Sigmoid colon (tissue), 4 donors: ENCODE data around the gene MCM9.

Source experiments
- CTCF ChIP-seq, 4 experiments: fragments of 450-650 bp in 3 of 4; fragments of 200-600 bp in 1 of 4; IDR thresholded peaks; one replicate each; pipeline ENCODE4 v1.5.1; 2016 to 2019; ENCODE audit warnings: antibody characterized with exemption in 4 of 4, mild to moderate bottlenecking in 3 of 4, moderate library complexity in 2 of 4
- EP300 ChIP-seq, 4 donors: sonication (generic); formaldehyde crosslinking; IDR thresholded peaks; one replicate each; pipeline ENCODE4 v1.6.1; 2017; ENCODE audit warnings: antibody characterized with exemption in 4 of 4
- POLR2A ChIP-seq, 2 donors: fragments of 450-650 bp; IDR thresholded peaks; one replicate each; pipeline ENCODE4 v1.6.1; 2016; ENCODE audit warnings: antibody characterized with exemption in 2 of 2, mild to moderate bottlenecking in 2 of 2, moderate library complexity in 2 of 2
- POLR2AphosphoS5 ChIP-seq, 4 donors: sonication (generic); formaldehyde crosslinking; IDR thresholded peaks; one replicate each; pipeline ENCODE4 v1.6.1; 2017; ENCODE audit warnings: antibody characterized with exemption in 4 of 4

GRCh38 chr6:118764766-118765165 is 170.2 kb downstream of the MCM9 start:
- TF ChIP-seq CTCF (IDR thresholded peaks at IDR 0.05): no peak
- TF ChIP-seq POLR2AphosphoS5 (IDR thresholded peaks at IDR 0.05): no peak
- TF ChIP-seq EP300 (IDR thresholded peaks at IDR 0.05): no peak
- TF ChIP-seq POLR2A (IDR thresholded peaks at IDR 0.05): no peak
